ENCODE results near the gene IL23A. TPM values are rescaled to one million over a fixed set of nuclear protein-coding genes. Genes with fewer than 3 reads are reported as not detected.

IL23A gene
- total and polyA plus RNA-seq, 2 of the 13 experiments (the other 11 are each of a cell fraction or from before 2014, with no cell fraction given): 0.33 to 0.35 TPM

Small RNA genes lying within 50 kb of the gene (small RNA-seq; reads per million reads assigned to genes)
- 0.10 to 0.98 (median 0.97) reads per million in 3 experiments for gene RNU7-40P (ENCODE audit: insufficient read depth in 2 of 3, insufficient read length in 3 of 3, low read depth in 2 of 3, low replicate concordance in 1 of 3)

Other genes with a start within 250 kb of the IL23A start
- gene PA2G4, start 234.3 kb upstream of the IL23A start, total RNA-seq (2016; rRNA removed; fragmentation: Illumina TruSeq; extraction: Trizol): 240 and 281 TPM in 2 replicates
- gene PA2G4, start 234.3 kb upstream of the IL23A start, polyA plus RNA-seq (2011; rRNA removed): 115 and 147 TPM in 2 replicates
- gene RPL41, start 222.3 kb upstream of the IL23A start, total RNA-seq (2016; rRNA removed; fragmentation: Illumina TruSeq; extraction: Trizol): 4,012 and 4,443 TPM in 2 replicates
- gene RPL41, start 222.3 kb upstream of the IL23A start, polyA plus RNA-seq (2011; rRNA removed): 6,595 and 7,670 TPM in 2 replicates
- 1.9 and 2.3 TPM in 2 replicates for gene ZC3H10, start 220.6 kb upstream of the IL23A start, total RNA-seq (2016; rRNA removed; fragmentation: Illumina TruSeq; extraction: Trizol)
- gene ZC3H10, start 220.6 kb upstream of the IL23A start, polyA plus RNA-seq (2011; rRNA removed): 0.70 and 0.98 TPM in 2 replicates
- 30.1 and 66.9 TPM in 2 replicates for gene ESYT1, start 210.6 kb upstream of the IL23A start, total RNA-seq (2016; rRNA removed; fragmentation: Illumina TruSeq; extraction: Trizol)
- gene ESYT1, start 210.6 kb upstream of the IL23A start, polyA plus RNA-seq (2011; rRNA removed): 71.0 and 80.1 TPM in 2 replicates
- gene MYL6B, start 186.3 kb upstream of the IL23A start, total RNA-seq (2016; rRNA removed; fragmentation: Illumina TruSeq; extraction: Trizol): 75.7 and 76.5 TPM in 2 replicates
- 81.4 and 88.7 TPM in 2 replicates for gene MYL6B, start 186.3 kb upstream of the IL23A start, polyA plus RNA-seq (2011; rRNA removed)
- gene MYL6, start 180.5 kb upstream of the IL23A start, total RNA-seq (2016; rRNA removed; fragmentation: Illumina TruSeq; extraction: Trizol): 1,192 and 1,778 TPM in 2 replicates
- 983 and 1,127 TPM in 2 replicates for gene MYL6, start 180.5 kb upstream of the IL23A start, polyA plus RNA-seq (2011; rRNA removed)
- gene SMARCC2, start 149.4 kb upstream of the IL23A start, total RNA-seq (2016; rRNA removed; fragmentation: Illumina TruSeq; extraction: Trizol): 13.1 and 21.3 TPM in 2 replicates
- 21.0 and 24.1 TPM in 2 replicates for gene SMARCC2, start 149.4 kb upstream of the IL23A start, polyA plus RNA-seq (2011; rRNA removed)
- gene RNF41, start 117.0 kb upstream of the IL23A start, total RNA-seq (2016; rRNA removed; fragmentation: Illumina TruSeq; extraction: Trizol): 27.1 and 32.9 TPM in 2 replicates
- gene RNF41, start 117.0 kb upstream of the IL23A start, polyA plus RNA-seq (2011; rRNA removed): 39.4 and 46.7 TPM in 2 replicates
- 31.2 and 33.2 TPM in 2 replicates for gene NABP2, start 114.5 kb upstream of the IL23A start, total RNA-seq (2016; rRNA removed; fragmentation: Illumina TruSeq; extraction: Trizol)
- 27.9 and 35.5 TPM in 2 replicates for gene NABP2, start 114.5 kb upstream of the IL23A start, polyA plus RNA-seq (2011; rRNA removed)
- gene SLC39A5, start 108.8 kb upstream of the IL23A start, total RNA-seq (2016; rRNA removed; fragmentation: Illumina TruSeq; extraction: Trizol): 39.7 and 101 TPM in 2 replicates
- gene SLC39A5, start 108.8 kb upstream of the IL23A start, polyA plus RNA-seq (2011; rRNA removed): 59.7 and 80.6 TPM in 2 replicates
- gene ANKRD52, start 80.5 kb upstream of the IL23A start, total RNA-seq (2016; rRNA removed; fragmentation: Illumina TruSeq; extraction: Trizol): 7.8 and 22.0 TPM in 2 replicates
- 9.2 and 11.2 TPM in 2 replicates for gene ANKRD52, start 80.5 kb upstream of the IL23A start, polyA plus RNA-seq (2011; rRNA removed)
- gene COQ10A, start 71.9 kb upstream of the IL23A start, total RNA-seq (2016; rRNA removed; fragmentation: Illumina TruSeq; extraction: Trizol): 18.6 and 21.0 TPM in 2 replicates
- 35.3 and 37.3 TPM in 2 replicates for gene COQ10A, start 71.9 kb upstream of the IL23A start, polyA plus RNA-seq (2011; rRNA removed)
- gene CS, start 38.6 kb upstream of the IL23A start, total RNA-seq (2016; rRNA removed; fragmentation: Illumina TruSeq; extraction: Trizol): 175 and 243 TPM in 2 replicates
- gene CS, start 38.6 kb upstream of the IL23A start, polyA plus RNA-seq (2011; rRNA removed): 173 and 177 TPM in 2 replicates
- 246 and 356 TPM in 2 replicates for gene CNPY2, start 22.9 kb upstream of the IL23A start, total RNA-seq (2016; rRNA removed; fragmentation: Illumina TruSeq; extraction: Trizol)
- gene CNPY2, start 22.9 kb upstream of the IL23A start, polyA plus RNA-seq (2011; rRNA removed): 250 and 285 TPM in 2 replicates
- 14.8 and 27.2 TPM in 2 replicates for gene PAN2, start 4.9 kb upstream of the IL23A start, total RNA-seq (2016; rRNA removed; fragmentation: Illumina TruSeq; extraction: Trizol)
- gene PAN2, start 4.9 kb upstream of the IL23A start, polyA plus RNA-seq (2011; rRNA removed): 61.1 and 68.5 TPM in 2 replicates
- 41.6 and 43.5 TPM in 2 replicates for gene STAT2, start 21.2 kb downstream of the IL23A start, total RNA-seq (2016; rRNA removed; fragmentation: Illumina TruSeq; extraction: Trizol)
- gene STAT2, start 21.2 kb downstream of the IL23A start, polyA plus RNA-seq (2011; rRNA removed): 84.6 and 107 TPM in 2 replicates
- 1.7 and 3.3 TPM in 2 replicates for gene APOF, start 24.0 kb downstream of the IL23A start, total RNA-seq (2016; rRNA removed; fragmentation: Illumina TruSeq; extraction: Trizol)
- gene APOF, start 24.0 kb downstream of the IL23A start, polyA plus RNA-seq (2011; rRNA removed): 23.9 and 27.5 TPM in 2 replicates
- gene TIMELESS, start 110.5 kb downstream of the IL23A start, total RNA-seq (2016; rRNA removed; fragmentation: Illumina TruSeq; extraction: Trizol): 20.3 and 25.6 TPM in 2 replicates
- 3.7 and 4.0 TPM in 2 replicates for gene TIMELESS, start 110.5 kb downstream of the IL23A start, polyA plus RNA-seq (2011; rRNA removed)
- gene MIP, start 115.8 kb downstream of the IL23A start, total RNA-seq (2016; rRNA removed; fragmentation: Illumina TruSeq; extraction: Trizol): not detected in 2 replicates
- gene MIP, start 115.8 kb downstream of the IL23A start, polyA plus RNA-seq (2011; rRNA removed): 0.14 TPM in 1 of 2 replicates, not detected in the other
- 4.1 and 4.5 TPM in 2 replicates for gene SPRYD4, start 129.7 kb downstream of the IL23A start, total RNA-seq (2016; rRNA removed; fragmentation: Illumina TruSeq; extraction: Trizol)
- 3.6 and 3.9 TPM in 2 replicates for gene SPRYD4, start 129.7 kb downstream of the IL23A start, polyA plus RNA-seq (2011; rRNA removed)
- 12.2 and 14.0 TPM in 2 replicates for gene GLS2, start 149.3 kb downstream of the IL23A start, total RNA-seq (2016; rRNA removed; fragmentation: Illumina TruSeq; extraction: Trizol)
- 8.5 and 8.6 TPM in 2 replicates for gene GLS2, start 149.3 kb downstream of the IL23A start, polyA plus RNA-seq (2011; rRNA removed)
- gene RBMS2, start 182.9 kb downstream of the IL23A start, total RNA-seq (2016; rRNA removed; fragmentation: Illumina TruSeq; extraction: Trizol): 0.53 and 0.81 TPM in 2 replicates
- gene RBMS2, start 182.9 kb downstream of the IL23A start, polyA plus RNA-seq (2011; rRNA removed): 6.0 and 7.4 TPM in 2 replicates

Measured in HepG2 (cell line).